Activated CD4-positive, alpha-beta T cell treated with anti-CD3 and anti-CD28 coated beads for 4 hours (primary cell): ENCODE data around the gene MYO7B.

Source experiments
- DNase-seq, 2 donors: peaks; one replicate each; pipeline ENCODE4 v3.0.0-alpha.2; 2020

The MYO7B gene

GRCh38 chr2:127652786-127653357 lies 117.4 kb downstream of the MYO7B start:
- no peak for DNase-seq

- DNase-seq = no peak
Observed at GRCh38 chr2:127653421-127654083, 118.1 kb downstream of the MYO7B start.

- no peak for DNase-seq
Observed at GRCh38 chr2:127654084-127654837, 118.8 kb downstream of the MYO7B start.

GRCh38 chr2:127654838-127655175 lies 119.3 kb downstream of the MYO7B start:
- DNase-seq = no peak

GRCh38 chr2:127655209-127656073 lies 120.0 kb downstream of the MYO7B start:
- DNase-seq = no peak

- DNase-seq = no peak
Observed at GRCh38 chr2:127656569-127657231, 121.2 kb downstream of the MYO7B start.

GRCh38 chr2:127657232-127657595 lies 121.7 kb downstream of the MYO7B start:
- no peak for DNase-seq

GRCh38 chr2:127658146-127658545 lies 122.7 kb downstream of the MYO7B start:
- DNase-seq = no peak

GRCh38 chr2:127658641-127659407 lies 123.3 kb downstream of the MYO7B start:
- DNase-seq = no peak

GRCh38 chr2:127659408-127660290 lies 124.2 kb downstream of the MYO7B start:
- DNase-seq = no peak

- no peak for DNase-seq
Observed at GRCh38 chr2:127660291-127660578, 124.8 kb downstream of the MYO7B start.

GRCh38 chr2:127661072-127661649 lies 125.7 kb downstream of the MYO7B start:
- no peak for DNase-seq

GRCh38 chr2:127661949-127662510 lies 126.5 kb downstream of the MYO7B start:
- DNase-seq = no peak

GRCh38 chr2:127662937-127663565 lies 127.6 kb downstream of the MYO7B start:
- DNase-seq = no peak

GRCh38 chr2:127663566-127664064 lies 128.1 kb downstream of the MYO7B start:
- DNase-seq = no peak

GRCh38 chr2:127664065-127664894 lies 128.8 kb downstream of the MYO7B start:
- no peak for DNase-seq

GRCh38 chr2:127664895-127665225 lies 129.4 kb downstream of the MYO7B start:
- no peak for DNase-seq

GRCh38 chr2:127665267-127665893 lies 129.9 kb downstream of the MYO7B start:
- DNase-seq = no peak
